Neural progenitor cell (in vitro differentiated cells): ENCODE results near the gene SAT1. TPM values are rescaled to one million over a fixed set of nuclear protein-coding genes. Genes with fewer than 3 reads are reported as not detected.

Source experiments
- DNase-seq: peaks from one replicate; pipeline ENCODE4 v3.0.0-alpha.2; 2016; ENCODE audit warnings: low spot score
- H2AFZ ChIP-seq: fragments of 200-600 bp; sonication (generic); replicated peaks from 2 replicates; pipeline ENCODE4 v1.6.1; 2016; ENCODE audit warnings: antibody characterized with exemption
- H3F3A ChIP-seq: fragments of 200-600 bp; sonication (generic); 2 replicates; pipeline ENCODE4 v1.6.1; 2016; ENCODE audit warnings: antibody characterized with exemption, low read depth
- H3K27ac ChIP-seq: fragments of 200-600 bp; sonication (generic); 2 replicates; pipeline ENCODE4 v1.5.1; 2016; ENCODE audit warnings: mild to moderate bottlenecking
- H3K27me3 ChIP-seq: fragments of 200-600 bp; sonication (generic); 2 replicates; pipeline ENCODE4 v1.6.1; 2016; ENCODE audit warnings: mild to moderate bottlenecking, moderate library complexity
- H3K36me3 ChIP-seq: fragments of 200-600 bp; sonication (generic); 2 replicates; pipeline ENCODE4 v1.5.1; 2016
- H3K4me1 ChIP-seq: fragments of 200-600 bp; sonication (generic); 2 replicates; pipeline ENCODE4 v1.6.1; 2016; ENCODE audit warnings: mixed run types
- H3K4me2 ChIP-seq: fragments of 200-600 bp; sonication (generic); 2 replicates; pipeline ENCODE4 v1.6.1; 2016
- H3K4me3 ChIP-seq: fragments of 200-600 bp; sonication (generic); 2 replicates; pipeline ENCODE4 v1.5.1; 2016
- H3K79me2 ChIP-seq: fragments of 200-600 bp; sonication (generic); 2 replicates; pipeline ENCODE4 v1.6.1; 2016; ENCODE audit warnings: low read depth
- H3K9ac ChIP-seq: fragments of 200-600 bp; sonication (generic); 2 replicates; pipeline ENCODE4 v1.6.1; 2016
- H3K9me3 ChIP-seq: fragments of 200-600 bp; sonication (generic); 2 replicates; pipeline ENCODE4 v1.5.1; 2016; ENCODE audit warnings: low read depth
- H4K20me1 ChIP-seq: fragments of 200-600 bp; sonication (generic); 2 replicates; pipeline ENCODE4 v1.6.1; 2016; ENCODE audit warnings: low read depth
- H3K27ac Mint-ChIP-seq: 3 replicates; pipeline ENCODE4 v1.8.0; 2021; ENCODE audit warnings: mixed read lengths
- H3K27me3 Mint-ChIP-seq: 2 replicates; pipeline ENCODE4 v1.8.0; 2022; ENCODE audit warnings: low read depth, mild to moderate bottlenecking, inconsistent platforms, moderate library complexity, mixed read lengths; ENCODE audit not compliant: insufficient read depth
- H3K36me3 Mint-ChIP-seq: 3 replicates; pipeline ENCODE4 v1.8.0; 2021; ENCODE audit warnings: mixed read lengths
- H3K4me1 Mint-ChIP-seq: 3 replicates; pipeline ENCODE4 v1.8.0; 2021; ENCODE audit warnings: mixed read lengths
- H3K4me3 Mint-ChIP-seq: 3 replicates; pipeline ENCODE4 v1.8.0; 2021; ENCODE audit warnings: mild to moderate bottlenecking, moderate library complexity, mixed read lengths
- H3K9me3 Mint-ChIP-seq: 3 replicates; pipeline ENCODE4 v1.8.0; 2020; ENCODE audit warnings: mixed read lengths
- EZH2 ChIP-seq: fragments of 200-600 bp; sonication (generic); IDR thresholded peaks from 2 replicates; pipeline ENCODE4 v1.6.1; 2017; ENCODE audit warnings: antibody characterized with exemption, mild to moderate bottlenecking, moderate library complexity
- EZH2phosphoT487 ChIP-seq: fragments of 200-600 bp; sonication (generic); IDR thresholded peaks from 2 replicates; pipeline ENCODE4 v1.6.1; 2017; ENCODE audit warnings: antibody characterized with exemption
- total RNA-seq: library from RNA; depleted of rRNA; stranded (reverse); fragments of >200 nt; gene quantifications from 2 replicates; pipeline ENCODE4 v1.2.3, GENCODE V29; 2015; ENCODE audit warnings: low replicate concordance
- TF ChIP-seq, protein P1 (sequence below): fragments of 200-600 bp; sonication (generic); IDR thresholded peaks from 2 replicates; pipeline ENCODE4 v1.5.1; 2017; ENCODE audit warnings: antibody characterized with exemption, mild to moderate bottlenecking

SAT1 gene
- total RNA-seq, 1 donor from 2014 or later, result 168 TPM

GRCh38 chrX:23811108-23811651 is 28.2 kb downstream of the SAT1 start:
- H2AFZ ChIP-seq, result peak overlapping the region; percentile 87
- no peak overlapping the region for H3K4me3 Mint-ChIP-seq
- no peaks in the 10 kb centered on the region for H3K9me3 ChIP-seq
- H3K27me3 ChIP-seq, result no peaks in the 10 kb centered on the region
- TF ChIP-seq EZH2phosphoT487 (no peak), EZH2 (no peak)
- TF ChIP-seq, protein P1, sequence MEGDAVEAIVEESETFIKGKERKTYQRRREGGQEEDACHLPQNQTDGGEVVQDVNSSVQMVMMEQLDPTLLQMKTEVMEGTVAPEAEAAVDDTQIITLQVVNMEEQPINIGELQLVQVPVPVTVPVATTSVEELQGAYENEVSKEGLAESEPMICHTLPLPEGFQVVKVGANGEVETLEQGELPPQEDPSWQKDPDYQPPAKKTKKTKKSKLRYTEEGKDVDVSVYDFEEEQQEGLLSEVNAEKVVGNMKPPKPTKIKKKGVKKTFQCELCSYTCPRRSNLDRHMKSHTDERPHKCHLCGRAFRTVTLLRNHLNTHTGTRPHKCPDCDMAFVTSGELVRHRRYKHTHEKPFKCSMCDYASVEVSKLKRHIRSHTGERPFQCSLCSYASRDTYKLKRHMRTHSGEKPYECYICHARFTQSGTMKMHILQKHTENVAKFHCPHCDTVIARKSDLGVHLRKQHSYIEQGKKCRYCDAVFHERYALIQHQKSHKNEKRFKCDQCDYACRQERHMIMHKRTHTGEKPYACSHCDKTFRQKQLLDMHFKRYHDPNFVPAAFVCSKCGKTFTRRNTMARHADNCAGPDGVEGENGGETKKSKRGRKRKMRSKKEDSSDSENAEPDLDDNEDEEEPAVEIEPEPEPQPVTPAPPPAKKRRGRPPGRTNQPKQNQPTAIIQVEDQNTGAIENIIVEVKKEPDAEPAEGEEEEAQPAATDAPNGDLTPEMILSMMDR, result no peak
- no peak overlapping the region for H3K4me3 ChIP-seq
- peaks cover 26% of the 10 kb centered on the region for H3K4me1 Mint-ChIP-seq
- H3K27ac ChIP-seq, result no peak overlapping the region
- no peak overlapping the region for H3K27ac Mint-ChIP-seq
- no peaks in the 10 kb centered on the region for H3K36me3 Mint-ChIP-seq
- H3K4me1 ChIP-seq, result peaks cover 17% of the 10 kb centered on the region
- H3K36me3 ChIP-seq, result no peaks in the 10 kb centered on the region
- no peak for DNase-seq
- no peaks in the 10 kb centered on the region for H3K79me2 ChIP-seq
- H3F3A ChIP-seq, result peaks cover 15% of the 10 kb centered on the region
- H3K9me3 Mint-ChIP-seq, result peaks cover 2% of the 10 kb centered on the region
- H3K4me2 ChIP-seq, result no peak overlapping the region
- no peaks in the 10 kb centered on the region for H3K27me3 Mint-ChIP-seq
- H3K9ac ChIP-seq, result no peak overlapping the region
- no peaks in the 10 kb centered on the region for H4K20me1 ChIP-seq

GRCh38 chrX:23811656-23812055 is 28.7 kb downstream of the SAT1 start:
- no peaks in the 10 kb centered on the region for H3K27me3 ChIP-seq
- Mint-ChIP-seq H3K36me3 (no peaks in the 10 kb centered on the region), H3K27me3 (no peaks in the 10 kb centered on the region), H3K27ac (no peak overlapping the region), H3K4me3 (no peak overlapping the region), H3K4me1 (peaks cover 26% of the 10 kb centered on the region), H3K9me3 (peaks cover 2% of the 10 kb centered on the region)
- H3K4me2 ChIP-seq, result no peak overlapping the region
- TF ChIP-seq, protein P1, result no peak
- no peak for DNase-seq
- peaks cover 11% of the 10 kb centered on the region for H3F3A ChIP-seq
- no peaks in the 10 kb centered on the region for H3K36me3 ChIP-seq
- H3K4me1 ChIP-seq, result peaks cover 17% of the 10 kb centered on the region
- peak overlapping the region; percentile 87 for H2AFZ ChIP-seq
- no peak overlapping the region for H3K4me3 ChIP-seq
- no peaks in the 10 kb centered on the region for H4K20me1 ChIP-seq
- no peaks in the 10 kb centered on the region for H3K79me2 ChIP-seq
- H3K27ac ChIP-seq, result no peak overlapping the region
- no peaks in the 10 kb centered on the region for H3K9me3 ChIP-seq
- no peak overlapping the region for H3K9ac ChIP-seq

GRCh38 chrX:23813808-23814207 is 30.8 kb downstream of the SAT1 start:
- Mint-ChIP-seq H3K36me3 (no peaks in the 10 kb centered on the region), H3K27me3 (peaks cover under 1% of the 10 kb centered on the region)

More at GRCh38 chrX:23813808-23814207, 30.8 kb downstream of the SAT1 start:
- peaks cover 18% of the 10 kb centered on the region for H3K4me1 Mint-ChIP-seq
- Histone ChIP-seq H3K79me2 (no peaks in the 10 kb centered on the region), H3K9me3 (no peaks in the 10 kb centered on the region), H3F3A (no peaks in the 10 kb centered on the region), H3K4me3 (no peak overlapping the region), H4K20me1 (no peaks in the 10 kb centered on the region), H2AFZ (no peak overlapping the region), H3K36me3 (no peaks in the 10 kb centered on the region), H3K27me3 (no peaks in the 10 kb centered on the region), H3K9ac (no peak overlapping the region), H3K4me2 (no peak overlapping the region), H3K27ac (no peak overlapping the region), H3K4me1 (peaks cover 10% of the 10 kb centered on the region)
- H3K4me3 Mint-ChIP-seq, result no peak overlapping the region
- no peak for DNase-seq
- no peak for TF ChIP-seq EZH2
- TF ChIP-seq, protein P1, result no peak
- H3K9me3 Mint-ChIP-seq, result no peaks in the 10 kb centered on the region
- no peak overlapping the region for H3K27ac Mint-ChIP-seq
